Lower lobe of right lung (tissue), 2 donors: Measurements from ENCODE around the gene ZNF536. TPM values are rescaled to one million over a fixed set of nuclear protein-coding genes. Genes with fewer than 3 reads are reported as not detected.

Experiments
- ATAC-seq, 2 donors: fragments of 200-7000 bp; cut with Tn5 transposase; one replicate each; pipeline ENCODE4 v1.9.1; 2020 to 2022; ENCODE audit warnings: mild to moderate bottlenecking in 2 of 2, moderate library complexity in 2 of 2
- DNase-seq: peaks from one replicate; pipeline ENCODE4 v3.0.0-alpha.2; 2020
- H3K27ac ChIP-seq: fragments of 200-600 bp; one replicate; pipeline ENCODE4 v1.8.0; 2022
- H3K27me3 ChIP-seq: fragments of 200-600 bp; one replicate; pipeline ENCODE4 v1.8.0; 2022; ENCODE audit warnings: low read depth
- H3K36me3 ChIP-seq: fragments of 200-600 bp; one replicate; pipeline ENCODE4 v1.8.0; 2022; ENCODE audit warnings: mild to moderate bottlenecking
- H3K4me1 ChIP-seq: fragments of 200-600 bp; one replicate; pipeline ENCODE4 v1.8.0; 2022
- H3K4me3 ChIP-seq: fragments of 200-600 bp; one replicate; pipeline ENCODE4 v1.8.0; 2022; ENCODE audit warnings: mild to moderate bottlenecking
- H3K9me3 ChIP-seq: fragments of 200-600 bp; one replicate; pipeline ENCODE4 v1.8.0; 2022
- intact Hi-C: fragments of 100-400 bp; cut with DNase I; formaldehyde crosslinking; loops from one replicate; pipeline ENCODE4 v1.11.0; 2022
- total RNA-seq: library from RNA; stranded (reverse); fragmentation: NEBNext Ultra II Directional; extraction: Animal tissue kit (Norgen Biotek cat#: 25700); gene quantifications from one replicate; pipeline ENCODE4 v1.2.1, GENCODE V29; 2021
- TF ChIP-seq, protein P1 (sequence below): fragments of 200-600 bp; IDR thresholded peaks from one replicate; pipeline ENCODE4 v1.8.0; 2022; ENCODE audit warnings: antibody characterized with exemption, mild to moderate bottlenecking
- donor health status: DM: no; HTN: yes; CAD: no; lungs with severe emphysema.

ZNF536 gene
- total RNA-seq, 1 donor from 2014 or later: 0.12 TPM

- no peak for DNase-seq
These were observed 158.6 kb downstream of the ZNF536 start for GRCh38 chr19:30530751-30531150.

GRCh38 chr19:30535011-30535410, 162.8 kb downstream of the ZNF536 start:
- no peaks in the 10 kb centered on the region for H3K9me3 ChIP-seq
- TF ChIP-seq, protein P1, sequence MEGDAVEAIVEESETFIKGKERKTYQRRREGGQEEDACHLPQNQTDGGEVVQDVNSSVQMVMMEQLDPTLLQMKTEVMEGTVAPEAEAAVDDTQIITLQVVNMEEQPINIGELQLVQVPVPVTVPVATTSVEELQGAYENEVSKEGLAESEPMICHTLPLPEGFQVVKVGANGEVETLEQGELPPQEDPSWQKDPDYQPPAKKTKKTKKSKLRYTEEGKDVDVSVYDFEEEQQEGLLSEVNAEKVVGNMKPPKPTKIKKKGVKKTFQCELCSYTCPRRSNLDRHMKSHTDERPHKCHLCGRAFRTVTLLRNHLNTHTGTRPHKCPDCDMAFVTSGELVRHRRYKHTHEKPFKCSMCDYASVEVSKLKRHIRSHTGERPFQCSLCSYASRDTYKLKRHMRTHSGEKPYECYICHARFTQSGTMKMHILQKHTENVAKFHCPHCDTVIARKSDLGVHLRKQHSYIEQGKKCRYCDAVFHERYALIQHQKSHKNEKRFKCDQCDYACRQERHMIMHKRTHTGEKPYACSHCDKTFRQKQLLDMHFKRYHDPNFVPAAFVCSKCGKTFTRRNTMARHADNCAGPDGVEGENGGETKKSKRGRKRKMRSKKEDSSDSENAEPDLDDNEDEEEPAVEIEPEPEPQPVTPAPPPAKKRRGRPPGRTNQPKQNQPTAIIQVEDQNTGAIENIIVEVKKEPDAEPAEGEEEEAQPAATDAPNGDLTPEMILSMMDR: no peak
- H3K36me3 ChIP-seq: no peaks in the 10 kb centered on the region
- ATAC-seq (no peak), DNase-seq (no peak)
- peaks cover 5% of the 10 kb centered on the region for H3K27me3 ChIP-seq
- no peak overlapping the region for H3K4me3 ChIP-seq
- H3K4me1 ChIP-seq: no peaks in the 10 kb centered on the region
- H3K27ac ChIP-seq: no peak overlapping the region
- intact Hi-C loops: no loop called here

More at GRCh38 chr19:30530751-30531150, 158.6 kb downstream of the ZNF536 start:
- intact Hi-C loops: no loop called here
- Histone ChIP-seq H3K4me3 (no peak overlapping the region), H3K9me3 (no peaks in the 10 kb centered on the region), H3K36me3 (no peaks in the 10 kb centered on the region), H3K27me3 (no peaks in the 10 kb centered on the region), H3K27ac (no peak overlapping the region), H3K4me1 (no peaks in the 10 kb centered on the region)
- no peak for ATAC-seq
- TF ChIP-seq, protein P1: no peak

DNA sequence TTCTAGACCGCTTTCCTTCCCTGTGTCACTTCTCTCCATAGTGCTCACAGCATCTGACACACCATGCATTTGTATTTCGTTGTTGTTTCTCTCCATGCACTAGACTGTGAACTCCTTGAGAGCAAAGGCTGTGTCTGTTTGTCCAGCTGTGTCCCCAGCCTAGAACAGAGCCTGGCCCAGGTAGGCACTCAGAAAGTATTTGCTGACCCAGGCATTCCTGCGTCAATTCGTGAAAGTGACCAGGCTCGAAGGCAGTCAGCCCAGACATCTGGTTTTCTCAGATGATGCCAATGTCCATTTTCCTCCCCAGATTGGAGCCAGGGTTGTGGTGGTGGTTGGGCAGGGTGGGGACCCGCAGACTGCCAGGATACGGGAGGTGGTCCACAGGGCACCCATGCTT, 164.8 kb downstream of the ZNF536 start:
- Histone ChIP-seq H3K4me3 (no peak overlapping the region), H3K27me3 (peaks cover 14% of the 10 kb centered on the region), H3K27ac (no peak overlapping the region), H3K9me3 (no peaks in the 10 kb centered on the region), H3K4me1 (no peaks in the 10 kb centered on the region), H3K36me3 (no peaks in the 10 kb centered on the region)
- intact Hi-C loops: no loop called here
- DNase-seq: no peak
- no peak for ATAC-seq
- TF ChIP-seq, protein P1: no peak

DNA sequence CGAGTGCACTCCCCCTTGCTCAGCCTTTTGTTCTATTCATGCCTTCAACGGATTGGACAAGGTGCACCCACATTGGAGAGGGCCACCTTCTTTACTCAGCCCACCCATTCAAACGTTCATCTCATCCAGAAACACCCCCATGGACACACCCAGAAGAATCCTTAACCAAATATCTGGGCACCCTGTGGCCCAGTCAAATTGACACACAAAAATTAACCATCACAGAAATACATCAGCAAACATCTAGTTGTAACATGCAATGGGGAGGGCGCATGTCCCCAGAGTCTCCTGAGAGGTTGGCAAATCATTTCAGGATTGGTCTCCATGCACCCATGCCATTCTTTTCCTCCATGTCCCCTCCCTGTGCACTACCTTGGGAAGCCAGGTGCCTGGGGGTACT, 167.1 kb downstream of the ZNF536 start:
- Histone ChIP-seq H3K9me3 (no peaks in the 10 kb centered on the region), H3K4me1 (no peaks in the 10 kb centered on the region), H3K27ac (no peak overlapping the region), H3K36me3 (no peaks in the 10 kb centered on the region), H3K4me3 (no peak overlapping the region), H3K27me3 (peaks cover 14% of the 10 kb centered on the region)
- intact Hi-C loops: no loop called here
- no peak for DNase-seq
- no peak for ATAC-seq
- TF ChIP-seq, protein P1: no peak

- Histone ChIP-seq H3K27ac (no peak overlapping the region), H3K9me3 (no peaks in the 10 kb centered on the region), H3K4me3 (no peak overlapping the region), H3K36me3 (no peaks in the 10 kb centered on the region), H3K4me1 (no peaks in the 10 kb centered on the region), H3K27me3 (peaks cover 14% of the 10 kb centered on the region)
- DNase-seq (no peak), ATAC-seq (no peak)
- intact Hi-C loops: no loop called here
- TF ChIP-seq, protein P1: no peak
These were observed 167.8 kb downstream of the ZNF536 start for GRCh38 chr19:30539981-30540380.

DNA sequence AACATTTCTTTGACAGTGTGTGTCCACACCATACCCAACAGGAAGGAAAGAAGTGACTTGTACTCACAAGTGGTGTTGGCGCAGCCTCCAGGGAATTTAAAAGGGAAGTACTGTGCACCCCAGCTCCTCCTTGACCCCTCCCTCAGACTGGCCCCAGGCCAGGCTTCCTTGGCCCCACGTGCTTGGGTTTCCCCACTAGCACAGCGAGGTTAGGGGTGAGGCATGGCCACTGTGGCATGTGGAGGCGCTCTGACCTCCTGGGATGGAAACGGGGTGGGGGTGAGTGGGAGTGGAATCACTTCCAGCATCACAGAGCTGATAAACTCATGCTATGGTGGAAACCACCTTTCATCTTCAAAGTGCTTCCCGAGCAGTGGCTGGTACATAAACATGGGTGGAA, 168.6 kb downstream of the ZNF536 start:
- intact Hi-C loops: no loop called here
- H3K9me3 ChIP-seq: no peaks in the 10 kb centered on the region
- H3K27me3 ChIP-seq: peaks cover 14% of the 10 kb centered on the region
- H3K27ac ChIP-seq: no peak overlapping the region
- TF ChIP-seq, protein P1: no peak
- DNase-seq (no peak), ATAC-seq (no peak)
- H3K4me1 ChIP-seq: no peaks in the 10 kb centered on the region
- no peak overlapping the region for H3K4me3 ChIP-seq
- no peaks in the 10 kb centered on the region for H3K36me3 ChIP-seq
